Measurements from ENCODE around the gene CCDC88C.

DNA sequence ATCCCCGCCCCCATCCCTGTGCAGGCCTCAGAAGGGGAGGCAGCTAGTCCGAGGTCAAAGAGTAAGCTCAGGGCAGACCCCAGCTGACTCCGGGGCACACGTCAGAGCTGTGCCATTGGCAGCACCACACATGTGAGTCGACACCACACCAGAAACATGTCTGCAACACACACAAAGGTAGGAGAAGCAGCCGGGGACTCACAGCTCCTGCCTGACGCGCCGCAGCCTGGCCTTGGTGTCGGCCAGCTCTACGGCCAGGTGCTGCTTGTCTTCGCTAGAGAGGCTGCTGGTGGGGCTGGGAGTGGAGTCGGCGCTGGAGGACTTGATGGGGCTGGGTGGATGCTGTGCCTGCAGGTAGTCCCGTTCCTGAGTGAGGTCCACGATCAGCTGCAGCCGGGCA is 78.5 kb downstream of the CCDC88C start:
- TF ChIP-seq, protein P1, sequence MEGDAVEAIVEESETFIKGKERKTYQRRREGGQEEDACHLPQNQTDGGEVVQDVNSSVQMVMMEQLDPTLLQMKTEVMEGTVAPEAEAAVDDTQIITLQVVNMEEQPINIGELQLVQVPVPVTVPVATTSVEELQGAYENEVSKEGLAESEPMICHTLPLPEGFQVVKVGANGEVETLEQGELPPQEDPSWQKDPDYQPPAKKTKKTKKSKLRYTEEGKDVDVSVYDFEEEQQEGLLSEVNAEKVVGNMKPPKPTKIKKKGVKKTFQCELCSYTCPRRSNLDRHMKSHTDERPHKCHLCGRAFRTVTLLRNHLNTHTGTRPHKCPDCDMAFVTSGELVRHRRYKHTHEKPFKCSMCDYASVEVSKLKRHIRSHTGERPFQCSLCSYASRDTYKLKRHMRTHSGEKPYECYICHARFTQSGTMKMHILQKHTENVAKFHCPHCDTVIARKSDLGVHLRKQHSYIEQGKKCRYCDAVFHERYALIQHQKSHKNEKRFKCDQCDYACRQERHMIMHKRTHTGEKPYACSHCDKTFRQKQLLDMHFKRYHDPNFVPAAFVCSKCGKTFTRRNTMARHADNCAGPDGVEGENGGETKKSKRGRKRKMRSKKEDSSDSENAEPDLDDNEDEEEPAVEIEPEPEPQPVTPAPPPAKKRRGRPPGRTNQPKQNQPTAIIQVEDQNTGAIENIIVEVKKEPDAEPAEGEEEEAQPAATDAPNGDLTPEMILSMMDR (IDR thresholded peaks at IDR 0.05 in 4 of 5, conservative IDR thresholded peaks at IDR 0.05 in 1 of 5): no peak
- no peak for TF ChIP-seq POLR2A (IDR thresholded peaks at IDR 0.05)
